ENCODE data around the gene TBX4. TPM values are rescaled to one million over a fixed set of nuclear protein-coding genes. Genes with fewer than 3 reads are reported as not detected.

The TBX4 gene
- total and polyA plus RNA-seq, 2 of the 13 experiments (the other 11 are each of a cell fraction or from before 2014, with no cell fraction given): 0.11 to 1.1 TPM

DNA sequence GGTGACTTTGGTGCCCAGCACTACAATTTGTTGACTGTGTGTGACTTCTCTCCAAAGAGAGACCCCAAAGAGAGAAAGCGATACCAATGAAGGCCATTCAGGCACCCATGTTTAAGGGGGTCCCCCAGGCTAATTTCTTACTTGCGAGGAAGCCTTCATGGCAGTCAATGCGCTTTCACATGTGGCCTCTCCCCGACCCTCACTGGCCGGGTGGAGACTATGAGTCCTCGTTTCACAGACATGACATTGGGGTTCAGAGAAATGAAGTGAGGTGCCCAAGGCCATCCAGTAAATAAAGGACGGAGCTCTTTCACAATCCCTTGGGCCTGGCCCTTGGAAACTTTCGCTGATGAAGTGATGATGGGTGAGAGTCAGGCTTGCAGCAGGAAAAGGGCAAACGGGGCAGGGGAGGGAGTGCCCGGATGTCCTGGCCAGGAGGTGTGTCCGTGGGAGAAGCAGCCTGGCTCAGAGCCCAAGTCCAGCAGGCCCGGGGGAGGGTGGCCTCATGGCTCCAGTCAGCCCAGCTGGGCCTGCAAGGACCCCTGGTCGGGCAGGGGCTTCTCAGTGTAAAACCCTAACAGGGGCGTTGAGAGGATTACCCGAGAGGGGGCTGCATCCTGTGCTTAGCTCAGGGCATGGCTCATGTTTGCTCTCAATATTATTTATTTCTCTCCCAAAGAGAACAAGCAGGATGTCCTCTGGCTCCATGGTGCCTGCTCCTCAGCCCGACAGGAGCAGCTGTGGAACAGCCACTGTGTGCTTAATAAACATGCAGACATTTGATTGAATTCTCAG, 37.9 kb upstream of the TBX4 start (continued):
- no peak for TF ChIP-seq STAT5B (CRISPR knock-in tag; IDR thresholded peaks at IDR 0.05)
- TF ChIP-seq ZNF788 (CRISPR knock-in tag; IDR thresholded peaks at IDR 0.05; ENCODE audit: borderline replicate concordance): no peak
- TF ChIP-seq NCOA2 (CRISPR knock-in tag; IDR thresholded peaks at IDR 0.05): 0 out of 2 replicates have a peak, but pooled peaks have one; percentile 20
- TF ChIP-seq, protein P1, sequence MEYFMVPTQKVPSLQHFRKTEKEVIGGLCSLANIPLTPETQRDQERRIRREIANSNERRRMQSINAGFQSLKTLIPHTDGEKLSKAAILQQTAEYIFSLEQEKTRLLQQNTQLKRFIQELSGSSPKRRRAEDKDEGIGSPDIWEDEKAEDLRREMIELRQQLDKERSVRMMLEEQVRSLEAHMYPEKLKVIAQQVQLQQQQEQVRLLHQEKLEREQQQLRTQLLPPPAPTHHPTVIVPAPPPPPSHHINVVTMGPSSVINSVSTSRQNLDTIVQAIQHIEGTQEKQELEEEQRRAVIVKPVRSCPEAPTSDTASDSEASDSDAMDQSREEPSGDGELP (IDR thresholded peaks at IDR 0.05; ENCODE audit: borderline replicate concordance, low read depth): peak; percentile 57; the same call in 1 of the 2 replicates
- no peak for TF ChIP-seq HNRNPK (IDR thresholded peaks at IDR 0.05; ENCODE audit: low read depth, low read length, poor library complexity, severe bottlenecking)
- no peak for TF ChIP-seq MED8 (CRISPR knock-in tag; IDR thresholded peaks at IDR 0.05; ENCODE audit: insufficient replicate concordance)
- TF ChIP-seq, protein P2, sequence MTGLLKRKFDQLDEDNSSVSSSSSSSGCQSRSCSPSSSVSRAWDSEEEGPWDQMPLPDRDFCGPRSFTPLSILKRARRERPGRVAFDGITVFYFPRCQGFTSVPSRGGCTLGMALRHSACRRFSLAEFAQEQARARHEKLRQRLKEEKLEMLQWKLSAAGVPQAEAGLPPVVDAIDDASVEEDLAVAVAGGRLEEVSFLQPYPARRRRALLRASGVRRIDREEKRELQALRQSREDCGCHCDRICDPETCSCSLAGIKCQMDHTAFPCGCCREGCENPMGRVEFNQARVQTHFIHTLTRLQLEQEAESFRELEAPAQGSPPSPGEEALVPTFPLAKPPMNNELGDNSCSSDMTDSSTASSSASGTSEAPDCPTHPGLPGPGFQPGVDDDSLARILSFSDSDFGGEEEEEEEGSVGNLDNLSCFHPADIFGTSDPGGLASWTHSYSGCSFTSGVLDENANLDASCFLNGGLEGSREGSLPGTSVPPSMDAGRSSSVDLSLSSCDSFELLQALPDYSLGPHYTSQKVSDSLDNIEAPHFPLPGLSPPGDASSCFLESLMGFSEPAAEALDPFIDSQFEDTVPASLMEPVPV (CRISPR knock-in tag; IDR thresholded peaks at IDR 0.05): no peak
- TF ChIP-seq SALL1 (CRISPR knock-in tag; IDR thresholded peaks at IDR 0.05): peak; percentile 34; the same call in 1 of the 2 replicates
- no peak for TF ChIP-seq EP300 (IDR thresholded peaks at IDR 0.05; ENCODE audit: low read depth in 2 of 2, low read length in 2 of 2)
- 0 out of 2 replicates have a peak, but pooled peaks have one; percentile 32 for TF ChIP-seq EP300 (CRISPR knock-in tag; IDR thresholded peaks at IDR 0.05; ENCODE audit: borderline replicate concordance)
- TF ChIP-seq PHF8 (CRISPR knock-in tag; IDR thresholded peaks at IDR 0.05): peak; percentile 17; the same call in 1 of the 2 replicates
- TF ChIP-seq, protein P3, sequence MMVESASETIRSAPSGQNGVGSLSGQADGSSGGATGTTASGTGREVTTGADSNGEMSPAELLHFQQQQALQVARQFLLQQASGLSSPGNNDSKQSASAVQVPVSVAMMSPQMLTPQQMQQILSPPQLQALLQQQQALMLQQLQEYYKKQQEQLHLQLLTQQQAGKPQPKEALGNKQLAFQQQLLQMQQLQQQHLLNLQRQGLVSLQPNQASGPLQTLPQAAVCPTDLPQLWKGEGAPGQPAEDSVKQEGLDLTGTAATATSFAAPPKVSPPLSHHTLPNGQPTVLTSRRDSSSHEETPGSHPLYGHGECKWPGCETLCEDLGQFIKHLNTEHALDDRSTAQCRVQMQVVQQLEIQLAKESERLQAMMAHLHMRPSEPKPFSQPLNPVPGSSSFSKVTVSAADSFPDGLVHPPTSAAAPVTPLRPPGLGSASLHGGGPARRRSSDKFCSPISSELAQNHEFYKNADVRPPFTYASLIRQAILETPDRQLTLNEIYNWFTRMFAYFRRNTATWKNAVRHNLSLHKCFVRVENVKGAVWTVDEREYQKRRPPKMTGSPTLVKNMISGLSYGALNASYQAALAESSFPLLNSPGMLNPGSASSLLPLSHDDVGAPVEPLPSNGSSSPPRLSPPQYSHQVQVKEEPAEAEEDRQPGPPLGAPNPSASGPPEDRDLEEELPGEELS (CRISPR knock-in tag; IDR thresholded peaks at IDR 0.05): no peak
- TF ChIP-seq TARDBP (CRISPR knock-in tag; IDR thresholded peaks at IDR 0.05): no peak
- TF ChIP-seq POLR2AphosphoS5 (IDR thresholded peaks at IDR 0.05; ENCODE audit: low read depth, low read length): no peak
- TF ChIP-seq, protein P4, sequence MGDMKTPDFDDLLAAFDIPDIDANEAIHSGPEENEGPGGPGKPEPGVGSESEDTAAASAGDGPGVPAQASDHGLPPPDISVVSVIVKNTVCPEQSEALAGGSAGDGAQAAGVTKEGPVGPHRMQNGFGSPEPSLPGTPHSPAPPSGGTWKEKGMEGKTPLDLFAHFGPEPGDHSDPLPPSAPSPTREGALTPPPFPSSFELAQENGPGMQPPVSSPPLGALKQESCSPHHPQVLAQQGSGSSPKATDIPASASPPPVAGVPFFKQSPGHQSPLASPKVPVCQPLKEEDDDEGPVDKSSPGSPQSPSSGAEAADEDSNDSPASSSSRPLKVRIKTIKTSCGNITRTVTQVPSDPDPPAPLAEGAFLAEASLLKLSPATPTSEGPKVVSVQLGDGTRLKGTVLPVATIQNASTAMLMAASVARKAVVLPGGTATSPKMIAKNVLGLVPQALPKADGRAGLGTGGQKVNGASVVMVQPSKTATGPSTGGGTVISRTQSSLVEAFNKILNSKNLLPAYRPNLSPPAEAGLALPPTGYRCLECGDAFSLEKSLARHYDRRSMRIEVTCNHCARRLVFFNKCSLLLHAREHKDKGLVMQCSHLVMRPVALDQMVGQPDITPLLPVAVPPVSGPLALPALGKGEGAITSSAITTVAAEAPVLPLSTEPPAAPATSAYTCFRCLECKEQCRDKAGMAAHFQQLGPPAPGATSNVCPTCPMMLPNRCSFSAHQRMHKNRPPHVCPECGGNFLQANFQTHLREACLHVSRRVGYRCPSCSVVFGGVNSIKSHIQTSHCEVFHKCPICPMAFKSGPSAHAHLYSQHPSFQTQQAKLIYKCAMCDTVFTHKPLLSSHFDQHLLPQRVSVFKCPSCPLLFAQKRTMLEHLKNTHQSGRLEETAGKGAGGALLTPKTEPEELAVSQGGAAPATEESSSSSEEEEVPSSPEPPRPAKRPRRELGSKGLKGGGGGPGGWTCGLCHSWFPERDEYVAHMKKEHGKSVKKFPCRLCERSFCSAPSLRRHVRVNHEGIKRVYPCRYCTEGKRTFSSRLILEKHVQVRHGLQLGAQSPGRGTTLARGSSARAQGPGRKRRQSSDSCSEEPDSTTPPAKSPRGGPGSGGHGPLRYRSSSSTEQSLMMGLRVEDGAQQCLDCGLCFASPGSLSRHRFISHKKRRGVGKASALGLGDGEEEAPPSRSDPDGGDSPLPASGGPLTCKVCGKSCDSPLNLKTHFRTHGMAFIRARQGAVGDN (CRISPR knock-in tag; IDR thresholded peaks at IDR 0.05): peak; percentile 88
- TF ChIP-seq ZNF552 (CRISPR knock-in tag; IDR thresholded peaks at IDR 0.05; ENCODE audit: borderline replicate concordance): no peak
- TF ChIP-seq NFE2L1 (CRISPR knock-in tag; IDR thresholded peaks at IDR 0.05; ENCODE audit: borderline replicate concordance): no peak
- no peak for TF ChIP-seq ZNF33A (CRISPR knock-in tag; IDR thresholded peaks at IDR 0.05; ENCODE audit: borderline replicate concordance)
- TF ChIP-seq BHLHE40 (IDR thresholded peaks at IDR 0.05; ENCODE audit: low read length): no peak
- TF ChIP-seq MBNL3 (CRISPR knock-in tag; conservative IDR thresholded peaks at IDR 0.05): no peak
- no peak for TF ChIP-seq ZBTB8A (CRISPR knock-in tag; IDR thresholded peaks at IDR 0.05; ENCODE audit: borderline replicate concordance, low read depth)

All from HepG2 (cell line).